MCF 10A (cell line): ENCODE data around the gene PRADC1. TPM values are rescaled to one million over a fixed set of nuclear protein-coding genes. Genes with fewer than 3 reads are reported as not detected.

ENCODE experiments used
- BruUV-seq: library from RNA; stranded (reverse); fragments of 400-500 nt; replicated peaks from 2 replicates; lab custom pipeline; 2021; lab: Mats Ljungman, UMichigan
- CTCF ChIA-PET: fragments of 300-600 bp; sonication (Branson Sonifier 250); formaldehyde crosslinking; extraction: SDS; loops from one replicate; lab custom pipeline; 2021; ENCODE audit warnings: antibody characterized with exemption, inconsistent platforms; lab: Yijun Ruan, JAX
- POLR2A ChIA-PET: fragments of 300-600, 350-650 bp; sonication (Branson Sonifier 250); formaldehyde crosslinking; extraction: SDS; loops from one replicate; lab custom pipeline; 2020; ENCODE audit warnings: antibody characterized with exemption, inconsistent platforms; lab: Yijun Ruan, JAX
- DNase-seq: peaks from one replicate; pipeline ENCODE4 v3.0.0-alpha.2; 2018; ENCODE audit not compliant: unreplicated experiment
- H3K27ac Mint-ChIP-seq: one replicate; pipeline ENCODE4 v1.8.0; 2022; ENCODE audit warnings: mild to moderate bottlenecking, low read depth, mixed read lengths; ENCODE audit not compliant: unreplicated experiment
- H3K27me3 Mint-ChIP-seq: one replicate; pipeline ENCODE4 v1.8.0; 2022; ENCODE audit warnings: mixed read lengths; ENCODE audit not compliant: insufficient read depth, unreplicated experiment
- H3K36me3 Mint-ChIP-seq: one replicate; pipeline ENCODE4 v1.8.0; 2022; ENCODE audit warnings: mild to moderate bottlenecking, moderate library complexity, mixed read lengths; ENCODE audit not compliant: insufficient read depth, unreplicated experiment
- H3K4me1 Mint-ChIP-seq: one replicate; pipeline ENCODE4 v1.8.0; 2022; ENCODE audit warnings: mixed read lengths; ENCODE audit not compliant: insufficient read depth, unreplicated experiment
- H3K4me3 Mint-ChIP-seq: one replicate; pipeline ENCODE4 v1.8.0; 2022; ENCODE audit warnings: mild to moderate bottlenecking, moderate library complexity, mixed read lengths; ENCODE audit not compliant: unreplicated experiment
- H3K9me3 Mint-ChIP-seq: one replicate; pipeline ENCODE4 v1.8.0; 2022; ENCODE audit warnings: mixed read lengths; ENCODE audit not compliant: unreplicated experiment
- CTCF ChIP-seq: fragments of 200-600 bp; IDR thresholded peaks from one replicate; pipeline ENCODE4 v1.8.0; 2022; ENCODE audit warnings: antibody characterized with exemption, mild to moderate bottlenecking; ENCODE audit not compliant: unreplicated experiment
- intact Hi-C: fragments of 100-400 bp; cut with micrococcal nuclease; formaldehyde crosslinking; loops from 2 replicates; pipeline ENCODE4 v1.14.1; 2022
- total RNA-seq: library from RNA; stranded (reverse); gene quantifications from 2 replicates; pipeline ENCODE4 v1.2.3, GENCODE V29; 2022

Gene PRADC1
- total RNA-seq, 1 experiment from 2014 or later = 13.5 TPM

DNA sequence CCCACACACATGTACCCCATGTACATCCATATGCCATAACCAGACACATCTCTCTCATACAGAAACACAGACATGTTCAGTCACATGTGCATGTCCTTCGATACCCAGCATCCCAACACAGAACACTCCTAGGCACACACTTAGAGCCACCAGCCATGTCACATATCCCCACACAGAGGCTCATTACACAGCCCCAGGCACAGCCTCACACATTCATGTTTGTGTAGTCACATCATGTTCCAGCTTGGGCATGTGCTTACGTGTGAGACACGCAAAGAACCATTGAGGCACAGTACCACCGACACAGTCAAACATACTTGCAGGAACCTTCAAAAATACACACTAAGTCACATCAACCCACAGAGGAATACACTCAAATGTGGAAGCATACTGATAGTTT, 34.0 kb upstream of the PRADC1 start:
- BruUV-seq = no TSS peak
- H3K4me1 Mint-ChIP-seq = peaks cover 6% of the 10 kb centered on the region
- no peak for DNase-seq
- ChIA-PET CTCF (interaction anchor here (0.6 to 0.9 kb wide), 3 partner anchors 10 to 102 kb away, joined by 3 read pairs; no protein-coding TSS in a partner anchor), POLR2A (no interaction called here)
- TF ChIP-seq CTCF = no peak
- H3K27ac Mint-ChIP-seq = no peak overlapping the region
- intact Hi-C loops = no loop called here
- H3K9me3 Mint-ChIP-seq = no peaks in the 10 kb centered on the region
- peaks cover 20% of the 10 kb centered on the region for H3K27me3 Mint-ChIP-seq
- H3K36me3 Mint-ChIP-seq = no peaks in the 10 kb centered on the region
- H3K4me3 Mint-ChIP-seq = no peak overlapping the region

DNA sequence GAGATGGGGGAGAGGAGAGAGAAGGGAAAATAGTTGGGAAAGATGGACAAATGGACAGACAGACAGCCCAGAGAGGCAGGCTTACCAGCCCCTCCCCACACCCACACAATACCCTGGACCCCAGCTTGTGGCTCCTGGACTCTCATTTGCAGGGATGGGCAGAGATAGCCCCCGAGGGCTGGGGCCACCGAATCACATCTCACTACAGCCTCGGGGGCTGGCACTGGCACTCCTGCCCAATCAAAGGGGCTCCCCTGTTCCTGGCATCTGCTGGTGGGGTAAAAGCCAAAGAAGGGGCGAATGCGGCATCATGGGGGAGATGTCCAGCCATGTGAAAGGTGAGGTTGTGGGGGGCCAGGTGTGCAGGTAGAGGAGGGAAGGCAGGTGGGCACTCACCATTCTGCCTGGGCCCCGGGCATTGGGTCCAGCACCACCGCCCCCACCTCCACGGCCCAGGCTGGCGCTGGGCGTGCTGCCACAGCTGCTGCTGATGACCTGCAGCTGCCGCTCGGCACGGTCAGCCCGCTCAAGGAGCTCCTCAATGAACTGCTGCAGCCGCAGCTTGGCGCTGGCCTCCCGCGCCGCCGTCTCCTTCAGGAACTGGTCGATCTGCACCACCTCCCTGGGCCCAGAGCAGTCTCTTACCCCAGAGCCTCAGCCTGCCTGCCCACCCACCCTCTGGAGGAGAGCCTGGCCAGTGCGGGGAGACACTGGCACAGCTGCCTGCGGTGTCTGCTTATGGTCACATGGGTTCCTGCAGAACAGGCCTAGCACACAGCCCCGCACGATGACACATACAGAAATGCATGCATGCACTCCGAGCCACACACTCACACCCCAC, 33.2 kb upstream of the PRADC1 start:
- Mint-ChIP-seq H3K36me3 (no peaks in the 10 kb centered on the region), H3K27me3 (peaks cover 20% of the 10 kb centered on the region), H3K4me3 (no peak overlapping the region), H3K4me1 (peaks cover 6% of the 10 kb centered on the region), H3K9me3 (no peaks in the 10 kb centered on the region), H3K27ac (no peak overlapping the region)
- DNase-seq = no peak
- no peak for TF ChIP-seq CTCF
- POLR2A ChIA-PET = no interaction called here
- no TSS peak for BruUV-seq
- intact Hi-C loops = no loop called here
- CTCF ChIA-PET = interaction anchor here (0.6 to 0.9 kb wide), 2 partner anchors 9 to 17 kb away, joined by 3 to 6 read pairs; no protein-coding TSS in a partner anchor

GRCh38 chr2:73265298-73266060, 32.4 kb upstream of the PRADC1 start:
- intact Hi-C loops = no loop called here
- Mint-ChIP-seq H3K9me3 (no peaks in the 10 kb centered on the region), H3K27ac (no peak overlapping the region), H3K27me3 (peaks cover 15% of the 10 kb centered on the region), H3K36me3 (no peaks in the 10 kb centered on the region), H3K4me3 (no peak overlapping the region), H3K4me1 (peaks cover 6% of the 10 kb centered on the region)
- ChIA-PET POLR2A (no interaction called here), CTCF (interaction anchor here (0.6 kb wide), 1 partner anchor 16 kb away, joined by 6 read pairs; no protein-coding TSS in a partner anchor)
- no peak for DNase-seq
- no peak for TF ChIP-seq CTCF
- no TSS peak for BruUV-seq

GRCh38 chr2:73264783-73265182, 31.7 kb upstream of the PRADC1 start:
- intact Hi-C loops = no loop called here
- ChIA-PET CTCF (no interaction called here), POLR2A (no interaction called here)
- DNase-seq = no peak
- Mint-ChIP-seq H3K4me3 (no peak overlapping the region), H3K4me1 (peaks cover 6% of the 10 kb centered on the region), H3K36me3 (no peaks in the 10 kb centered on the region), H3K27ac (no peak overlapping the region), H3K9me3 (no peaks in the 10 kb centered on the region), H3K27me3 (peaks cover 12% of the 10 kb centered on the region)
- BruUV-seq = no TSS peak
- no peak for TF ChIP-seq CTCF
